Pancreas (tissue), 10 donors: ENCODE measurements around the gene GEMIN2. TPM values are rescaled to one million over a fixed set of nuclear protein-coding genes. Genes with fewer than 3 reads are reported as not detected.
"Not testable (repeated sequence)": the region's sequence is repeated elsewhere in the genome, so short reads cannot be mapped to it uniquely, and the experiment has no call there.

Source experiments
- ATAC-seq, 4 donors: fragments of 200-7000 bp; cut with Tn5 transposase; one replicate each; pipeline versions ENCODE4 v1.8.0 to v1.9.1; 2020; ENCODE audit warnings: mild to moderate bottlenecking in 4 of 4, moderate library complexity in 4 of 4
- DNase-seq, 6 donors: peaks; one replicate each; pipeline ENCODE4 v3.0.0-alpha.2; 2020
- FAIRE-seq: peaks from 2 replicates; lab custom pipeline; 2012; peaks lifted over from hg19 to GRCh38; lab: Jason Lieb, UNC
- H3K27ac ChIP-seq, 4 donors: fragments of 200-600 bp; sonication (generic); 1 replicate in 3 of 4; 2 replicates in 1 of 4; pipeline versions ENCODE4 v1.5.0 to v1.8.0; 2020
- H3K27me3 ChIP-seq, 4 donors: fragments of 200-600 bp; one replicate each; pipeline ENCODE4 v1.8.0; 2021
- H3K36me3 ChIP-seq, 3 donors: fragments of 200-600 bp; sonication (generic) in 1 of 3; one replicate each; pipeline versions ENCODE4 v1.5.0 to v1.8.0; 2020 to 2021
- H3K4me1 ChIP-seq, 3 donors: fragments of 200-600 bp; one replicate each; pipeline ENCODE4 v1.8.0; 2021
- H3K4me3 ChIP-seq, 4 donors: fragments of 200-600 bp; sonication (generic) in 2 of 4; one replicate each; pipeline versions ENCODE4 v1.5.0 to v1.8.0; 2020 to 2021
- H3K9me3 ChIP-seq, 4 donors: fragments of 200-600 bp; one replicate each; pipeline ENCODE4 v1.8.0; 2021
- CTCF ChIP-seq, 4 donors: fragments of 200-600 bp; sonication (generic) in 3 of 4; IDR thresholded peaks; one replicate each; pipeline versions ENCODE4 v1.5.0 to v1.8.0; 2021; ENCODE audit warnings: antibody characterized with exemption in 4 of 4
- WGBS, 2 donors: extraction: QIAGEN DNeasy Blood & Tissue Kit; methylation state at CpG; one replicate each; pipeline ENCODE4 v1.1.7; 2013; 5-methylcytosine and 5-hydroxymethylcytosine counted together
- intact Hi-C, 3 donors: fragments of 100-400 bp; cut with DNase I; formaldehyde crosslinking; loops; one replicate each; pipeline versions ENCODE4 v1.11.1 to v1.14.2; 2022
- polyA plus RNA-seq, 2 donors: library from polyadenylated mRNA; stranded (reverse); fragments of 200-250 nt; gene quantifications; one replicate each; pipeline ENCODE4 v1.2.3, GENCODE V29; 2013
- total RNA-seq, 6 donors: library from RNA; stranded (reverse); fragmentation: NEBNext Ultra II Directional in 4 of 6; extraction: Animal tissue kit (Norgen Biotek cat#: 25700) in 4 of 6; gene quantifications; one replicate each; pipeline versions ENCODE4 v1.2.1 to v1.2.4, GENCODE V29; 2021 to 2023
- donor health status: healthy with polysubstance abuse.
- donor health status: DM: no; HTN: no; CAD: no; lungs with moderate emphysema.
- donor health status: DM: no; HTN: no; CAD: no.
- donor health status: control.
- donor health status: control.
- donor health status: Bipolar disorder and iron deficiency.
- donor health status: DM: yes; HTN: yes; CAD: no.
- donor health status: DM: no; HTN: no; CAD: no.
- donor health status: DM: no; HTN: no; CAD: no.
- donor health status: DM: yes; HTN: yes; CAD: no.

Gene GEMIN2
- total and polyA plus RNA-seq, 8 donors = 3.1 to 8.8 (median 4.7) TPM

DNA sequence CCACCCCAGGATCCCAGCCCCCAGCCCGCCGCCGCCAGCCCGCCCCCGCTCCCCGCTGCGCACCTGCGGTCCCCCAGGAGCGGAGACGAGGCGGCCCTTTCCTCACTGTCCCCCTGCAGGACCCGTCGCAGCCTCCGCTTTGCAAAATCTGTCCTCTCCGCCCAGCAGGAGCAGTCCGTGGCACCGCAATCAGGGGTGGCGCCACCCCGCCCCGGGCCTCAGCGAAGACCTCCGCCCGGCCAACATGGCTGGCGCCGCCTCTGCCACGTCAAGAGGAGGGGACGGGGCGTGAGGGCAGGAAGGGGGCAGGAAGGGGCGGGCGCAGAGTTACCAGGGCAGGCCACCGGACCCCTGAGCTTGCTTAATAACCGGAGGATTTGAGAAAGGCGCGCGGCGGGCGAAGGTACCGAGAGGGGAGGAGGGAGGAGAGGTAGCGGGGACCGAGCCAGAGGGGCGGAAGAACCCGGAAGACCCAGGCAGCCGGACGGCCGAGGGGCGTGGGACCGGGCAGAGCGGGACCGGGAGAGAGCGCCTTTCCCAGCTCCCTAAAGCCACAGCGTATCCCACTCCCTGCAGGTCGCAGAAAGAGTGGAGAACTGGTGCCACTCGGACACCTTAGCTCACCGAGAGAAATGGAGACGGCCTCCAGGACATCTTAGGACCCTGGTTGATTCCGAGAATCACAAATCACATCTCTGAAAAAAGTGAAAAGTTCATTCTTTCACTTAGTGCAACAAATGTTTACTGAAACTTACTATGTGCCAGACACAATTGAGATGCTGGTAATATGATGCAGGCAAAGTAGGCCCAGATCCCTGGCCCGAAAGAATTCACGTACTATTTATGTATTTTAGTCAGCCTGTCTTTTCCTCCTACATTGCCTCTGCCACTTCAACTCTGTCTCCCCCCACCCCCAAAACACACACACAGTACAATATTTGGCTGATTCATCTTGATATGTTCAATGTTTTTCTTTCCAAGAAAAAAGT, 10.9 kb upstream of the GEMIN2 start, which contains the start of gene SEC23A:
Gene SEC23A (minus strand): TSS at position 267 of the 989 bp plus-strand sequence. CDS start 7,117 bp downstream, outside the sequence.
- intact Hi-C loops = no loop called here
- Histone ChIP-seq H3K27ac (peak within 1 kb of the TSS; percentile 89 to 98 (median 96)), H3K4me3 (peak within 1 kb of the TSS; percentile 75 to 96 (median 84)), H3K4me1 (peaks cover 5 to 19% (median 9%) of the 10 kb centered on the region in 3 donors), H3K9me3 (no peaks in the 10 kb centered on the region), H3K27me3 (no peaks in the 10 kb centered on the region), H3K36me3 (no peaks in the 10 kb centered on the region)
- ATAC-seq (peak; percentile 94 to 98 (median 96)), FAIRE-seq (no peak), DNase-seq (peak; percentile 84 to 94 (median 91))
- TF ChIP-seq CTCF (IDR thresholded peaks at IDR 0.05) = no peak
- WGBS, 2 donors = 0 to 1% methylated on average over 53 to 58 of the region's 58 CpGs

- DNase-seq, FAIRE-seq, H3K36me3 ChIP-seq, H3K27me3 ChIP-seq, H3K9me3 ChIP-seq, intact Hi-C loops, ATAC-seq: not testable (repeated sequence)
- Histone ChIP-seq H3K4me3 (peak overlapping the region; percentile 75 to 96 (median 84)), H3K27ac (peak overlapping the region in 3 of 4 donors; percentile 94 to 98 (median 97)), H3K4me1 (peaks cover 5 to 19% (median 9%) of the 10 kb centered on the region in 3 donors)
- WGBS, 2 donors = 52 to 62% methylated on average over 17 of the region's 17 CpGs
Measured at GRCh38 chr14:39104078-39104801, 9.9 kb upstream of the GEMIN2 start.

DNA sequence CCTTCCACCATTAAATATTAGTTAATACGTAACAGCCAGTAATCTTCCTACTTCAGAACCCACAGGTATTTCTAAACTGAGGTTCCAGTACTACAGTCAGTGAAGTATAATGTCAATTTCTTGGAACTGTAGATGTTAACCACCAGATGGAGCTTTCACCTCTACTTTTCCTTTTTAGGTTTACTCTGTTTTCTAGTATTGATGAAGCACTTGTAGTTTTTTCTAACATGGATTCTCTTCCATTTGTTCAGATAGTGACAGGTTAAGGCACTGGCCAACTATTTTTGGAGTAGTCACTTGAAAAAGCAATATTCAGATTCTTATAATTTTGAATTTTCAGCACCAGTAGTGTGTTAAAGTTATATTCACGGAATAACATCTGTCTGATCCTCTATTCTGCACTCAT, 6.5 kb upstream of the GEMIN2 start:
- no peaks in the 10 kb centered on the region for H3K27me3 ChIP-seq
- 47 to 52% methylated on average over 2 of the region's 2 CpGs for WGBS, 2 donors
- H3K36me3 ChIP-seq = no peaks in the 10 kb centered on the region
- no peaks in the 10 kb centered on the region for H3K9me3 ChIP-seq
- peaks cover 5 to 9% (median 8%) of the 10 kb centered on the region in 3 donors for H3K4me1 ChIP-seq
- H3K4me3 ChIP-seq = no peak overlapping the region
- H3K27ac ChIP-seq = no peak overlapping the region
- FAIRE-seq (no peak), DNase-seq (no peak), ATAC-seq (no peak)
- intact Hi-C loops = no loop called here
- peak in 2 of 4 donors; percentile 13 to 15 for TF ChIP-seq CTCF (IDR thresholded peaks at IDR 0.05)

GRCh38 chr14:39108791-39109190, 5.3 kb upstream of the GEMIN2 start:
- no peak for TF ChIP-seq CTCF (IDR thresholded peaks at IDR 0.05)
- no peak overlapping the region for H3K27ac ChIP-seq
- no peak for DNase-seq
- H3K27me3 ChIP-seq = no peaks in the 10 kb centered on the region
- ATAC-seq = no peak
- intact Hi-C loops = no loop called here
- H3K4me1 ChIP-seq = peaks cover 9 to 14% (median 11%) of the 10 kb centered on the region in 3 donors
- FAIRE-seq = no peak
- no peak overlapping the region for H3K4me3 ChIP-seq
- no peaks in the 10 kb centered on the region for H3K36me3 ChIP-seq
- H3K9me3 ChIP-seq = no peaks in the 10 kb centered on the region
- WGBS, 2 donors = 89 to 96% methylated on average over 3 of the region's 3 CpGs
